ENCODE measurements around the gene TMEM79. TPM values are rescaled to one million over a fixed set of nuclear protein-coding genes. Genes with fewer than 3 reads are reported as not detected.

Gene TMEM79
- total and polyA plus RNA-seq, 2 experiments from 2014 or later, result 0.97 to 1.5 TPM

GRCh38 chr1:156266051-156266450 lies 18.1 kb upstream of the TMEM79 start:
- H3K9me2 ChIP-seq (ENCODE audit: insufficient read depth), result no peaks in the 10 kb centered on the region
- Mint-ChIP-seq H3K27ac (no peak overlapping the region), H3K4me1 (no peaks in the 10 kb centered on the region), H3K36me3 (ENCODE audit: low read depth) (peaks cover 80% of the 10 kb centered on the region), H3K27me3 (ENCODE audit: insufficient read depth, low read depth, poor library complexity) (peaks cover 3% of the 10 kb centered on the region), H3K9me3 (no peaks in the 10 kb centered on the region), H3K4me3 (no peak overlapping the region)
- no peaks in the 10 kb centered on the region for H3K4me1 ChIP-seq (ENCODE audit: insufficient read depth)
- H3K36me3 ChIP-seq (ENCODE audit: insufficient read depth), result peaks cover 74% of the 10 kb centered on the region
- H3K4me2 ChIP-seq, result no peak overlapping the region
- ATAC-seq (no peak), DNase-seq (ENCODE audit: low spot score) (no peak)
- TF ChIP-seq CTCF (conservative IDR thresholded peaks at IDR 0.05; ENCODE audit: low read depth in 2 of 2), result no peak
- TF ChIP-seq ETS1 (IDR thresholded peaks at IDR 0.05), result no peak
- no peak for TF ChIP-seq JUNB (IDR thresholded peaks at IDR 0.05; ENCODE audit: unreplicated experiment)
- no peak for TF ChIP-seq EZH2phosphoT487 (IDR thresholded peaks at IDR 0.05; ENCODE audit: unreplicated experiment)
- no peak overlapping the region for H3K27ac ChIP-seq (ENCODE audit: low read depth)
- no peak overlapping the region for H2AFZ ChIP-seq
- peaks cover 24% of the 10 kb centered on the region for H4K20me1 ChIP-seq (replicated peaks; ENCODE audit: insufficient read depth)
- H3K27me3 ChIP-seq (ENCODE audit: insufficient read depth), result no peaks in the 10 kb centered on the region
- no peak overlapping the region for H3K4me3 ChIP-seq
- peaks cover 21% of the 10 kb centered on the region; the same call in 1 of the 2 replicates for H3F3A ChIP-seq (replicated peaks; ENCODE audit: low read depth)
- no peaks in the 10 kb centered on the region for H3K79me2 ChIP-seq (replicated peaks; ENCODE audit: insufficient read depth)

GRCh38 chr1:156268336-156268735 lies 15.8 kb upstream of the TMEM79 start:
- Histone ChIP-seq H3K79me2 (replicated peaks; ENCODE audit: insufficient read depth) (no peaks in the 10 kb centered on the region), H3K27me3 (ENCODE audit: insufficient read depth) (no peaks in the 10 kb centered on the region), H2AFZ (no peak overlapping the region), H4K20me1 (replicated peaks; ENCODE audit: insufficient read depth) (peaks cover 26% of the 10 kb centered on the region), H3F3A (replicated peaks; ENCODE audit: low read depth) (peaks cover 29% of the 10 kb centered on the region; the same call in 1 of the 2 replicates), H3K4me1 (ENCODE audit: insufficient read depth) (no peaks in the 10 kb centered on the region), H3K36me3 (ENCODE audit: insufficient read depth) (peaks cover 81% of the 10 kb centered on the region), H3K4me3 (no peak overlapping the region), H3K4me2 (no peak overlapping the region), H3K27ac (ENCODE audit: low read depth) (no peak overlapping the region), H3K9me2 (ENCODE audit: insufficient read depth) (no peaks in the 10 kb centered on the region)
- no peaks in the 10 kb centered on the region for H3K9me3 Mint-ChIP-seq
- TF ChIP-seq ZNF331 (CRISPR knock-in tag; IDR thresholded peaks at IDR 0.05; ENCODE audit: low read depth) (no peak), EZH2phosphoT487 (IDR thresholded peaks at IDR 0.05; ENCODE audit: unreplicated experiment) (no peak), ZNF114 (CRISPR knock-in tag; IDR thresholded peaks at IDR 0.05) (no peak), ETS1 (IDR thresholded peaks at IDR 0.05) (no peak), POLR2AphosphoS5 (IDR thresholded peaks at IDR 0.05; ENCODE audit: low read depth) (no peak), JUNB (IDR thresholded peaks at IDR 0.05; ENCODE audit: unreplicated experiment) (no peak), CREB1 (CRISPR knock-in tag; IDR thresholded peaks at IDR 0.05; ENCODE audit: low read depth) (no peak)
- H3K27me3 Mint-ChIP-seq (ENCODE audit: insufficient read depth, low read depth, poor library complexity), result peaks cover 3% of the 10 kb centered on the region
- no peaks in the 10 kb centered on the region for H3K4me1 Mint-ChIP-seq
- DNase-seq (ENCODE audit: low spot score), result no peak
- no peak overlapping the region for H3K4me3 Mint-ChIP-seq
- no peak overlapping the region for H3K27ac Mint-ChIP-seq
- no peak for ATAC-seq
- peaks cover 84% of the 10 kb centered on the region for H3K36me3 Mint-ChIP-seq (ENCODE audit: low read depth)

All from GM23338 (cell line).